DMS153 treated with DMSO at 0.1 percent for 48 hours (cell line): ENCODE measurements around the gene EPN2.

Experiments
- DNase-seq: peaks from one replicate; lab custom pipeline; 2025; ENCODE audit not compliant: unreplicated experiment; lab: John Stamatoyannopoulos, UW

Gene EPN2

GRCh38 chr17:19379361-19380065 lies 142.3 kb downstream of the EPN2 start:
- DNase-seq: no peak

GRCh38 chr17:19380481-19381301 lies 143.5 kb downstream of the EPN2 start:
- DNase-seq: no peak

- no peak for DNase-seq
Observed at GRCh38 chr17:19381361-19381740, 144.2 kb downstream of the EPN2 start.

GRCh38 chr17:19381741-19382444 lies 144.7 kb downstream of the EPN2 start:
- DNase-seq: no peak

- DNase-seq: no peak
Observed at GRCh38 chr17:19382531-19383444, 145.6 kb downstream of the EPN2 start.

- no peak for DNase-seq
Observed at GRCh38 chr17:19383681-19384470, 146.7 kb downstream of the EPN2 start.

- no peak for DNase-seq
Observed at GRCh38 chr17:19384723-19385391, 147.7 kb downstream of the EPN2 start.

- DNase-seq: no peak
Observed at GRCh38 chr17:19385521-19385983, 148.4 kb downstream of the EPN2 start.
